Measurements from ENCODE around the gene KIF1A. TPM values are rescaled to one million over a fixed set of nuclear protein-coding genes. Genes with fewer than 3 reads are reported as not detected.

Gene KIF1A
- total and polyA plus RNA-seq, 2 of the 8 experiments (the other 6 are each of a cell fraction or from before 2014, with no cell fraction given) = 61.3 to 281 TPM

- TF ChIP-seq CHD7 (IDR thresholded peaks at IDR 0.05; ENCODE audit: insufficient replicate concordance, low read length) = no peak
- TF ChIP-seq SIRT6 (IDR thresholded peaks at IDR 0.05; ENCODE audit: low read length) = no peak
- no peak for TF ChIP-seq POLR2A (IDR thresholded peaks at IDR 0.05; ENCODE audit: control extremely low read depth in 1 of 2, low read depth in 2 of 2, low read length in 2 of 2)
- no peak for TF ChIP-seq GABPA (IDR thresholded peaks at IDR 0.05; ENCODE audit: borderline replicate concordance, insufficient read depth, low read length)
- no peak for TF ChIP-seq CHD2 (IDR thresholded peaks at IDR 0.05; ENCODE audit: low read length)
- no peak for TF ChIP-seq HDAC6 (IDR thresholded peaks at IDR 0.05; ENCODE audit: low read depth, low read length)
- TF ChIP-seq POLR2AphosphoS5 (IDR thresholded peaks at IDR 0.05; ENCODE audit: low read depth, low read length) = no peak
- TF ChIP-seq BCL11A (IDR thresholded peaks at IDR 0.05; ENCODE audit: low read depth in 2 of 2, low read length in 2 of 2) = no peak
- no peak for TF ChIP-seq SIX5 (IDR thresholded peaks at IDR 0.05; ENCODE audit: low read depth, low read length)
- TF ChIP-seq ATF2 (IDR thresholded peaks at IDR 0.05; ENCODE audit: low read length) = no peak
These were observed 73.3 kb downstream of the KIF1A start (continued) for GRCh38 chr2:240746671-240747070.
